Measurements from ENCODE around the gene BCKDK.

Gene BCKDK

GRCh38 chr16:31130899-31131298 lies 22.7 kb downstream of the BCKDK start:
- TF ChIP-seq ARNTL (CRISPR knock-in tag; IDR thresholded peaks at IDR 0.05; ENCODE audit: borderline replicate concordance, low read depth) (no peak), SNAI2 (CRISPR knock-in tag; IDR thresholded peaks at IDR 0.05) (no peak), ZNF8 (CRISPR knock-in tag; IDR thresholded peaks at IDR 0.05) (no peak), BACH2 (CRISPR knock-in tag; IDR thresholded peaks at IDR 0.05; ENCODE audit: borderline replicate concordance) (no peak), ZFP30 (CRISPR knock-in tag; IDR thresholded peaks at IDR 0.05) (no peak), ISL1 (CRISPR knock-in tag; IDR thresholded peaks at IDR 0.05) (no peak), RARB (CRISPR knock-in tag; IDR thresholded peaks at IDR 0.05) (no peak), CSDC2 (CRISPR knock-in tag; IDR thresholded peaks at IDR 0.05) (no peak), ZNF565 (CRISPR knock-in tag; conservative IDR thresholded peaks at IDR 0.05; ENCODE audit: low read depth) (no peak), TCF4 (CRISPR knock-in tag; IDR thresholded peaks at IDR 0.05; ENCODE audit: borderline replicate concordance) (no peak), ZNF70 (CRISPR knock-in tag; IDR thresholded peaks at IDR 0.05) (no peak)
- TF ChIP-seq, protein P1, sequence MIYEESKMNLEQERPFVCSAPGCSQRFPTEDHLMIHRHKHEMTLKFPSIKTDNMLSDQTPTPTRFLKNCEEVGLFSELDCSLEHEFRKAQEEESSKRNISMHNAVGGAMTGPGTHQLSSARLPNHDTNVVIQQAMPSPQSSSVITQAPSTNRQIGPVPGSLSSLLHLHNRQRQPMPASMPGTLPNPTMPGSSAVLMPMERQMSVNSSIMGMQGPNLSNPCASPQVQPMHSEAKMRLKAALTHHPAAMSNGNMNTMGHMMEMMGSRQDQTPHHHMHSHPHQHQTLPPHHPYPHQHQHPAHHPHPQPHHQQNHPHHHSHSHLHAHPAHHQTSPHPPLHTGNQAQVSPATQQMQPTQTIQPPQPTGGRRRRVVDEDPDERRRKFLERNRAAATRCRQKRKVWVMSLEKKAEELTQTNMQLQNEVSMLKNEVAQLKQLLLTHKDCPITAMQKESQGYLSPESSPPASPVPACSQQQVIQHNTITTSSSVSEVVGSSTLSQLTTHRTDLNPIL (CRISPR knock-in tag; IDR thresholded peaks at IDR 0.05; ENCODE audit: low read depth): no peak
- ATAC-seq: no peak

GRCh38 chr16:31131416-31131815 lies 23.2 kb downstream of the BCKDK start:
- TF ChIP-seq TCF4 (CRISPR knock-in tag; IDR thresholded peaks at IDR 0.05; ENCODE audit: borderline replicate concordance): no peak
- TF ChIP-seq ZNF70 (CRISPR knock-in tag; IDR thresholded peaks at IDR 0.05): no peak
- no peak for TF ChIP-seq CSDC2 (CRISPR knock-in tag; IDR thresholded peaks at IDR 0.05)
- TF ChIP-seq, protein P2, sequence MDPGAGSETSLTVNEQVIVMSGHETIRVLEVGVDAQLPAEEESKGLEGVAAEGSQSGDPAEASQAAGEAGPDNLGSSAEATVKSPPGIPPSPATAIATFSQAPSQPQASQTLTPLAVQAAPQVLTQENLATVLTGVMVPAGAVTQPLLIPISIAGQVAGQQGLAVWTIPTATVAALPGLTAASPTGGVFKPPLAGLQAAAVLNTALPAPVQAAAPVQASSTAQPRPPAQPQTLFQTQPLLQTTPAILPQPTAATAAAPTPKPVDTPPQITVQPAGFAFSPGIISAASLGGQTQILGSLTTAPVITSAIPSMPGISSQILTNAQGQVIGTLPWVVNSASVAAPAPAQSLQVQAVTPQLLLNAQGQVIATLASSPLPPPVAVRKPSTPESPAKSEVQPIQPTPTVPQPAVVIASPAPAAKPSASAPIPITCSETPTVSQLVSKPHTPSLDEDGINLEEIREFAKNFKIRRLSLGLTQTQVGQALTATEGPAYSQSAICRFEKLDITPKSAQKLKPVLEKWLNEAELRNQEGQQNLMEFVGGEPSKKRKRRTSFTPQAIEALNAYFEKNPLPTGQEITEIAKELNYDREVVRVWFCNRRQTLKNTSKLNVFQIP (CRISPR knock-in tag; IDR thresholded peaks at IDR 0.05; ENCODE audit: borderline replicate concordance, low read depth): no peak
- no peak for TF ChIP-seq BACH2 (CRISPR knock-in tag; IDR thresholded peaks at IDR 0.05; ENCODE audit: borderline replicate concordance)
- TF ChIP-seq SNAI2 (CRISPR knock-in tag; IDR thresholded peaks at IDR 0.05): no peak
- no peak for TF ChIP-seq ZFP3 (CRISPR knock-in tag; IDR thresholded peaks at IDR 0.05)
- TF ChIP-seq, protein P1 (CRISPR knock-in tag; IDR thresholded peaks at IDR 0.05; ENCODE audit: low read depth): no peak
- no peak for TF ChIP-seq ZNF565 (CRISPR knock-in tag; conservative IDR thresholded peaks at IDR 0.05; ENCODE audit: low read depth)
- TF ChIP-seq GLIS3 (CRISPR knock-in tag; IDR thresholded peaks at IDR 0.05): no peak
- no peak for ATAC-seq

DNA sequence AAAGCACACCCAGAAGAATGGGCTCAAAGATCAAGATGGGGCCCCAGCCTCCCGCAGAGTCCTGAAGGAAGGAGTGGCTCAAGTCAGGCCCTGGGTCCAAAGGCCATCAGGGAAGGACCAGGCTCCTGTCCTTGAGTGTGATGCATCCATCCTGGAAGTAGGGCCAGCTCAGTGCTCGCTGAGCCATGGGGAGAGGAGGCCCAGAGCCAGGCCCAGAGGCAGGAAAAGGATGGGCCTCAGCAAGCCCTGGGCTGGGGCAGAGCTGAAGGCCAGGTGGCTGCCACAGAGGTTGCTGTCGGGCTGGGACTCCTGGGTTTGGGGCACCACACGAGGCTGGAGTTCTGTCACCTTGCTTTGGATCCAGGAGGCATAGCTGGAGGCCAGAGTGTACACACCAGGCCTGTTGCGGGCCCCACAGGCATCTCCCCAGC lies 23.7 kb downstream of the BCKDK start:
- TF ChIP-seq ZNF70 (CRISPR knock-in tag; IDR thresholded peaks at IDR 0.05) (no peak), ARNTL (CRISPR knock-in tag; IDR thresholded peaks at IDR 0.05; ENCODE audit: borderline replicate concordance, low read depth) (no peak), ZNF565 (CRISPR knock-in tag; conservative IDR thresholded peaks at IDR 0.05; ENCODE audit: low read depth) (no peak), RARB (CRISPR knock-in tag; IDR thresholded peaks at IDR 0.05) (no peak), ESRRG (CRISPR knock-in tag; IDR thresholded peaks at IDR 0.05) (no peak), PPARA (CRISPR knock-in tag; IDR thresholded peaks at IDR 0.05; ENCODE audit: borderline replicate concordance) (no peak), ZC3H10 (CRISPR knock-in tag; IDR thresholded peaks at IDR 0.05) (no peak)
- TF ChIP-seq, protein P3, sequence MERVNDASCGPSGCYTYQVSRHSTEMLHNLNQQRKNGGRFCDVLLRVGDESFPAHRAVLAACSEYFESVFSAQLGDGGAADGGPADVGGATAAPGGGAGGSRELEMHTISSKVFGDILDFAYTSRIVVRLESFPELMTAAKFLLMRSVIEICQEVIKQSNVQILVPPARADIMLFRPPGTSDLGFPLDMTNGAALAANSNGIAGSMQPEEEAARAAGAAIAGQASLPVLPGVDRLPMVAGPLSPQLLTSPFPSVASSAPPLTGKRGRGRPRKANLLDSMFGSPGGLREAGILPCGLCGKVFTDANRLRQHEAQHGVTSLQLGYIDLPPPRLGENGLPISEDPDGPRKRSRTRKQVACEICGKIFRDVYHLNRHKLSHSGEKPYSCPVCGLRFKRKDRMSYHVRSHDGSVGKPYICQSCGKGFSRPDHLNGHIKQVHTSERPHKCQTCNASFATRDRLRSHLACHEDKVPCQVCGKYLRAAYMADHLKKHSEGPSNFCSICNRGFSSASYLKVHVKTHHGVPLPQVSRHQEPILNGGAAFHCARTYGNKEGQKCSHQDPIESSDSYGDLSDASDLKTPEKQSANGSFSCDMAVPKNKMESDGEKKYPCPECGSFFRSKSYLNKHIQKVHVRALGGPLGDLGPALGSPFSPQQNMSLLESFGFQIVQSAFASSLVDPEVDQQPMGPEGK (CRISPR knock-in tag; IDR thresholded peaks at IDR 0.05; ENCODE audit: borderline replicate concordance): no peak
- ATAC-seq: no peak

DNA sequence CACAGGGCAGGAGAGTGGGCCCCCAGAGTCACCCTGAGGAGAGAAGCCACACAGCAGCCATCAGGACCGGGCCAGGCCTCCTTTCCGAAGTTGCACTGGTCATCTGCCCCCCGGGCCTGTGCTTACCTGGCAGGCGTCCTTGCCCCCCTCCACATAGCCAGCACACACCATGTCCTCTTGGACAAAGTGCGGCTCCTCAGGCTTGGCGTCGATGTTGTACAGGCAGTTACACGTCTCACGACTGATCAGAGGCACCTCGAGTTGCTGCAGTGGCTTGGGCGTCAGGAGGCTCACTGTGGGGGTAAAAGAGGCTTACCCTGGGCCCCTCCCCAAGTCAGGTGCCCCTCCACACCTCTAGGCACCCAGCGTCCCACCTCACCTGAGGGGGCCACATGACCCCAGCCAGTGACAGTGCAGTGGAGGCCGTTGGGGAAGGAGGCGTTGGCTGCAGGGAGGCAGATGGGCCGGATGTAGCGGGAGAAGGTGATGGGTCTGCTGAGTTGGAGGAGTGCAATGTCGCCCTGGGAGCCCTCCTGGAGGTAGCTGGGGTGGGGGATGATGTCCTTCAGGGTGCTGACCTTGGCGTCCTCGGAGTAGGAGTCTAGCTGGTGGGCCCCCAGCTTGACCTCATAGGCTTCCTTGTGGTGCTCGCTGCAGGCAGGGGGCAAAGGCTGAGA lies 24.3 kb downstream of the BCKDK start:
- TF ChIP-seq, protein P2 (CRISPR knock-in tag; IDR thresholded peaks at IDR 0.05; ENCODE audit: borderline replicate concordance, low read depth): no peak
- no peak for TF ChIP-seq SNAI2 (CRISPR knock-in tag; IDR thresholded peaks at IDR 0.05)
- no peak for TF ChIP-seq RARB (CRISPR knock-in tag; IDR thresholded peaks at IDR 0.05)
- TF ChIP-seq ZNF70 (CRISPR knock-in tag; IDR thresholded peaks at IDR 0.05): no peak
- no peak for TF ChIP-seq ZNF8 (CRISPR knock-in tag; IDR thresholded peaks at IDR 0.05)
- no peak for TF ChIP-seq ZC3H10 (CRISPR knock-in tag; IDR thresholded peaks at IDR 0.05)
- TF ChIP-seq CSDC2 (CRISPR knock-in tag; IDR thresholded peaks at IDR 0.05): no peak
- no peak for TF ChIP-seq ZFP3 (CRISPR knock-in tag; IDR thresholded peaks at IDR 0.05)
- no peak for TF ChIP-seq BACH2 (CRISPR knock-in tag; IDR thresholded peaks at IDR 0.05; ENCODE audit: borderline replicate concordance)
- no peak for TF ChIP-seq GLIS3 (CRISPR knock-in tag; IDR thresholded peaks at IDR 0.05)
- TF ChIP-seq PPARA (CRISPR knock-in tag; IDR thresholded peaks at IDR 0.05; ENCODE audit: borderline replicate concordance): no peak
- TF ChIP-seq TCF4 (CRISPR knock-in tag; IDR thresholded peaks at IDR 0.05; ENCODE audit: borderline replicate concordance): no peak
- TF ChIP-seq ARNTL (CRISPR knock-in tag; IDR thresholded peaks at IDR 0.05; ENCODE audit: borderline replicate concordance, low read depth): no peak
- TF ChIP-seq, protein P4, sequence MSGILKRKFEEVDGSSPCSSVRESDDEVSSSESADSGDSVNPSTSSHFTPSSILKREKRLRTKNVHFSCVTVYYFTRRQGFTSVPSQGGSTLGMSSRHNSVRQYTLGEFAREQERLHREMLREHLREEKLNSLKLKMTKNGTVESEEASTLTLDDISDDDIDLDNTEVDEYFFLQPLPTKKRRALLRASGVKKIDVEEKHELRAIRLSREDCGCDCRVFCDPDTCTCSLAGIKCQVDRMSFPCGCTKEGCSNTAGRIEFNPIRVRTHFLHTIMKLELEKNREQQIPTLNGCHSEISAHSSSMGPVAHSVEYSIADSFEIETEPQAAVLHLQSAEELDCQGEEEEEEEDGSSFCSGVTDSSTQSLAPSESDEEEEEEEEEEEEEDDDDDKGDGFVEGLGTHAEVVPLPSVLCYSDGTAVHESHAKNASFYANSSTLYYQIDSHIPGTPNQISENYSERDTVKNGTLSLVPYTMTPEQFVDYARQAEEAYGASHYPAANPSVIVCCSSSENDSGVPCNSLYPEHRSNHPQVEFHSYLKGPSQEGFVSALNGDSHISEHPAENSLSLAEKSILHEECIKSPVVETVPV (CRISPR knock-in tag; IDR thresholded peaks at IDR 0.05): no peak
- ATAC-seq: no peak
